GM19438 (cell line): ENCODE data around the gene NAV2.

Source experiments
- ATAC-seq: cut with Tn5 transposase; IDR thresholded peaks from one replicate; pipeline ENCODE4 v1.9.1; 2021; ENCODE audit warnings: low read depth; ENCODE audit not compliant: unreplicated experiment

Gene NAV2

GRCh38 chr11:20010156-20010850 is 297.7 kb downstream of the NAV2 start:
- ATAC-seq: no peak

- no peak for ATAC-seq
Observed at GRCh38 chr11:20010851-20011225, 298.2 kb downstream of the NAV2 start.

DNA sequence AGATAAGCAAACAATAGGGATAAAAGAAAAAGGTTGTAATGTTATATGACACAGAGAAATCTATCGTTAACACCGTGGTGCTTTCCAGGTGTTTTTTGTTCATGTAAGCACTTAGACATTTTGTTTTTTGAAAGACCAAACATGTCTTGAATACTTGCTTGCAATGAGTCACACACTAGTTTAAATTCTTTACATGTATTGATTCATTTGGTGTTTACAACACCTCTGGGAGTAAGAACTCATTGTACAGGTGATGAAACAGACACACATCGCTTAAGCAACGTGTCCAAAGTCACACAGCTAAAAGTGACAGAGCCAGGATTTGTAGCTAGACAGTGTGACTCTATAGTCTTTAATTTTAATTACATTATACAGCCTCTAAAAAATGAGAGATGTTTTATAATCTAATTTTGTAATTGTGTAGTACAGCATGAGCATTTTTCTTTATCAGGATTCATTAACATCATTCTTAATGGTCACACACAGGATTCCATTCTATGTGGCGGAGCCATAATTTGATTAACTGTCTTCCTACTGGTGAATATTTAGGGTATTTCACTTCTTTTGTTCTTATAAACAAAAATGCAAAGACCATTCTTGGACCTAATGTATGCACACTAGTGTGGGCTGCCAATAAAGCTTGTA is 298.8 kb downstream of the NAV2 start:
- ATAC-seq: no peak

GRCh38 chr11:20013346-20014066 is 300.9 kb downstream of the NAV2 start:
- ATAC-seq: no peak

GRCh38 chr11:20014067-20014402 is 301.4 kb downstream of the NAV2 start:
- no peak for ATAC-seq

- ATAC-seq: no peak
Observed at GRCh38 chr11:20015101-20015500, 302.5 kb downstream of the NAV2 start.

DNA sequence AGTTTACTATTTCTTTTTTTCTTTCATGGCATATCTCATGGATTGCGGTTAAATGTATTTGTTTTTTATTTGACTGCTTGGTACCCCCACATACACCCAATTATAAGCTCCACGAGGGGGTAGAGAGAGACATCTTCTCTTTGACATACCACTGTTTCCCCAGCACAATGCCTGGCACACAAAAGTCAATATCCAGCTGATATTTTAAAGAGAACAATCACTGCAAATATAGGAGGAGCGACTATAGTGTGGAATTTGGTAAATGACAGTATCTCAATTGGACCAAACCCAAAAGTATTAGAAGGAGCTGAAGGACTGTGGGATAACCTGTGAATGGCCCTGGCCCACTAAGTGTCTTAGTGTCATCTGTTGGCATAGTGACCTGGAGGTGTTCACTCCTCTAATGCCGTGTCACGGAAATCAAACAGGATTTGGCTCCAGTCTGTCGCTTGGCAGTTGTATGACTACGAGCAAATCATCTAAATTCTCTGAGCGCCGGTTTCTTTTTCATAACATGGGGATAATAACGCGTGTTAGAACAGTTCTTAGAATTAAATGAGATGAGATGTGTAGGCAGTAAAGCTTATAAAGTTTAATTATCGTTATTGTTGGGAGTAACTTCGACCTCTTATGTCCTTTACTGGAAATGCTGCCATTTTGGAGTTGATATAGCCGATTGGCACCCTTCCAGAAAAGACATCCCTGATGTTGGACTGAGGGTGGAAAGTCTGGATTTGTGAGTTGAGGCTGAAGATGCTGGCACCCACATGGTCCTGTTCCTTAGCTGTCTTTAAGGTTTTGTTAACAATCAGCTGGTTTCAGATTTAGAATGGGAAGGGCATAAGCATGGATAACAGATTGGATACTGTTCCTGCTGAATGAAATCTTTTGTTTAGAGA is 303.1 kb downstream of the NAV2 start:
- no peak for ATAC-seq

DNA sequence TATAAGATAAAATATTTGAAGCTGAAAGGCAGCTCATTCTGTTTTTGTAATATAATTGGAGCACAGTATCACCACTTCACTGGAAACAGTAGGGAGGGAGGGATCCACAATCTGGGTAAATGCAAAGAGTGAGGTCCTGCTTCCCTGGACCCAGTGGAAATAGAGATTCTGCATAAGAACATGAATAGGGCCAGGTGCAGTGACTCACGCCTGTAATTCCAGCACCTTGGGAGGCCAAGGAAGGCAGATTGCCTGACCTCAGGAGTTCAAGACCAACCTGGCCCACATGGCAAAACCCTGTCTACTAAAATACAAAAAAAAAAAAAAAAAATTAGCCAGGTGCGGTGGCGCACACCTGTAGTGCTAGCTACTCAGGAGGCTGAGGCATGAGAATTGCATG is 303.9 kb downstream of the NAV2 start:
- ATAC-seq: no peak

GRCh38 chr11:20017320-20017719 is 304.7 kb downstream of the NAV2 start:
- no peak for ATAC-seq

DNA sequence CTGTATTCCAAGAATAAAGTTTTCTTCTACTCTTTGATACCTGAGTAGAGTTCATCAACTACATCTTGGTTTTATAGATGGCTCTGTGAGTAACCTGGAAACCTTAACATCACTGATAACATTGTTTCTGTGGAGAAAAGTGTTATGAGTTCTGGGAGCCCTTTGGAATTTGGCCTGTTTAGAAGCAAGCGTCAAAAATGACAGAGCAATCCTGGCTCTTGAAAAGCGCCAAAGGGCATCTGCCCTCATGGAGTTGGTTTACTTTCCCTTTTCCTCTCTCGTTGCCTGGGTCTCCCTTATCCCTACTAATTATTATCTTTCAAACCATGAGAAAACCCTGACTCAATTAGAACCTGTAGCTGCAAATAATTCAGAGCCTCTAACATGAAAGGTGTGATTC is 307.6 kb downstream of the NAV2 start:
- no peak for ATAC-seq

- ATAC-seq: no peak
Observed at GRCh38 chr11:20020716-20021115, 308.1 kb downstream of the NAV2 start.

DNA sequence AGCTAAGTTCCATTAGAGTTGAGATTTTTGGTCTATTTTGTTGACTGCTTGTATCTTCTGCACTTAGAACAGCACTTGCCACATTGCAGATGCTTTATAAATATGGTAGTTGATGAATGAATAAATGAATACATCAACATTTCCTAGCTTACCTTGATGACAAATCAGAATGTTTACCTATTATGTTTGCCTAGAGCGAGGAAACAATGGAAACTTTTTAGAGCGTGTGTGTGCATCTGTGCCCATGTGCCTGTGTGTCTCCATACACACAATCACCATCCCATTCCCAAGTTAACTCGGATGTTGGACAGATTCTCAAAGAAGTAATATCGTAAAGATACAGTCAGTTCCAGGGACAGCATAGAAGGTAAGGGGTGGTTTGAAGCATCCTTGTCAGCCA is 308.6 kb downstream of the NAV2 start:
- ATAC-seq: no peak

- ATAC-seq: no peak
Observed at GRCh38 chr11:20021771-20022362, 309.2 kb downstream of the NAV2 start.

GRCh38 chr11:20022363-20023081 is 309.9 kb downstream of the NAV2 start:
- no peak for ATAC-seq

- no peak for ATAC-seq
Observed at GRCh38 chr11:20023082-20023426, 310.4 kb downstream of the NAV2 start.

DNA sequence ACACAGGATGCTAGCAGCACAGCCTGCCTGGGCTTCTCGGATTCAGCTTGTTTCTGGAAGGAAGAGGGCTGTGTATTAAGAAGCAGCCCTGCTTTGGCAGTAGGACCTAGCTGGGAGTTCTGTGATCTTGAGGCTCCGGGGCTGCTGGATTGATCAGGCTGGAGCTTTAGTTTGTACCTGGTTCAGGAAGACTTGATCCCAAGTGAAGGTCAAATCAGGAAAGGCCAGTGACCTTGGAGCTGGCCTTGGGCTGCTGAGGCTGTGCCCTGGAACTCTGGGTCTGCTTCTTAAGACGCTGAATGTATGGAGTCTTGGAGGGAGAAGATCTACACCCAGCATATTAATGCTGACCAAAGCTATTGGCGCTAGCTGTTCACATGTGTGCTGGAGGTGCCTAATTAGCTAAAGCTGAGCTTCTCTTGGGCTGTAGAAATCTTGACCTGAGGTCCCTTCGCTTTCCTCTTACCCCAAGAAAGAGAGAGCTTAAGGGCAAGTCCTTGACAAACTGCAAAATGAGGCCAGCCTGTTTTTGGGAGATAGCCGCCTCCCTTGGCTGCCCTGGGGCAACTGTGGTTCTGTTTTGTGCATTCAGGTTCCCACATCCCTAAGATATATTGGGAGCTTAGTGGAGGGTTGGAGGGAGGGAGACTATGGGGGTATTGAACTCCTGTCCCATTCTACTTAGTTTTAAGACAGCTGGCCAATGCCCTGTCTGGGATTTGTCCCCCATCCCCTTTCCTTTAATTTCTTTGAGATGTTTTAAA is 311.7 kb downstream of the NAV2 start:
- no peak for ATAC-seq

- no peak for ATAC-seq
Observed at GRCh38 chr11:20025332-20025840, 312.7 kb downstream of the NAV2 start.

GRCh38 chr11:20026629-20027555 is 314.3 kb downstream of the NAV2 start:
- ATAC-seq: no peak
